Urothelium cell line (cell line): Measurements from ENCODE around the gene ARMC3.
"Not testable (repeated sequence)": the region's sequence is repeated elsewhere in the genome, so short reads cannot be mapped to it uniquely, and the experiment has no call there.

Source experiments
- DNase-seq: peaks from one replicate; pipeline ENCODE4 v3.0.0; 2011; ENCODE audit warnings: low spot score, mixed read lengths
- FAIRE-seq: peaks from 2 replicates; lab custom pipeline; 2011; peaks lifted over from hg19 to GRCh38; lab: Jason Lieb, UNC

ARMC3 gene

DNA sequence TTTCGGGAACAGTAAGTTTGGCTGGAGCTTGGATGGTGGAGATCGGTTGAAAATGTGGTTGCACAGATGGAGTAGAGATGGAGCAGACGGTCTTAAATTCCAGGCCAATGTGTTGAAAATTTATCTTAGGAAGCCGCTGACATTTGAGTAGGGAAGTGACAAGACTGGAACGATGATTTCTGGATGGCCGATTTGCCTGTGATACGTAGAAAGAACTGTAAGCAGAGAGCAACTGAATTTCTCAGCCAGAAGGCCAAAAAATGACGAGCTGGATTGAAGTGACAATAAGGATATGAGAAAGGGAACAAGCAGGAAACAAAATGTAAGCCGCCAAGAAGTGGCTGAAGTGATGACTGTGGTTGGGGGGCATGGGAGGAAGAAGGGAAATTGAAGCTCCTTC lies 687 bp upstream of the ARMC3 start:
- FAIRE-seq (no peak), DNase-seq (no peak)

DNA sequence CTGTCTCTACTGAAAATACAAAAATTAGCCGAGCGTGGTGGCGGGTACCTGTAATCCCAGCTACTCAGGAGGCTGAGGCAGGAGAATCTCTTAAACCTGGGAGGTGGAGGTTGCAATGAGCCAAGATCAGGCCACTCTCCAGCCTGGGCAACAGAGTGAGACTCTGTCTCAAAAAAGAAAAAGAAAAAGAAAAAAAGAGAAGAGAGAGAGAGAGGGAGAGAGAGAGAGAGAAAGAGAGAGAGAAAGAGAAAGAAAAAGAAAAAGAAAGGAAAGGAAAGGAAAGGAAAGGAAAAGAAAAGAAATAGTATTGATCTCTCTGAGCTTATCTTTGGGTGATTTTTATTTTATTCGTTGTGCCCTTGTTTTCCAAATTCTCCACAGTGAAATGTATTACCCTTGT lies 1.2 kb downstream of the ARMC3 start:
- not testable (repeated sequence) for FAIRE-seq, DNase-seq

DNA sequence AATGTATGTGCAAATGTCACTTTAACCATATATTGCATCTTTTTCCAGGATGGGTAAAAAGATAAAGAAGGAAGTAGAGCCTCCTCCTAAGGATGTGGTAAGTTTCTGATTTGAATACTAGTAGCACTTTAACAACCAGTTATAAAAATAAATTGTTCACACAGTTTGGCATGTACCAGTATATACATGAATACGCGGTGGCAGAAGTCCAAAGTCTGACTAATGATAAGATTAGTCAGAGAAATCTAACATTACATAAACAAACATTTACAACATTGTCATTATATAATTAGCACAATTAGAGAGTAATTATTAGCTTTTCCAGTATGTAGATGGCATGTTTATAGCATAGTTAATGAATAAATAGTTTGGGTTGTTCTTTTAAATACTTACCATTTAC lies 4.1 kb downstream of the ARMC3 start:
- FAIRE-seq (no peak), DNase-seq (no peak)

DNA sequence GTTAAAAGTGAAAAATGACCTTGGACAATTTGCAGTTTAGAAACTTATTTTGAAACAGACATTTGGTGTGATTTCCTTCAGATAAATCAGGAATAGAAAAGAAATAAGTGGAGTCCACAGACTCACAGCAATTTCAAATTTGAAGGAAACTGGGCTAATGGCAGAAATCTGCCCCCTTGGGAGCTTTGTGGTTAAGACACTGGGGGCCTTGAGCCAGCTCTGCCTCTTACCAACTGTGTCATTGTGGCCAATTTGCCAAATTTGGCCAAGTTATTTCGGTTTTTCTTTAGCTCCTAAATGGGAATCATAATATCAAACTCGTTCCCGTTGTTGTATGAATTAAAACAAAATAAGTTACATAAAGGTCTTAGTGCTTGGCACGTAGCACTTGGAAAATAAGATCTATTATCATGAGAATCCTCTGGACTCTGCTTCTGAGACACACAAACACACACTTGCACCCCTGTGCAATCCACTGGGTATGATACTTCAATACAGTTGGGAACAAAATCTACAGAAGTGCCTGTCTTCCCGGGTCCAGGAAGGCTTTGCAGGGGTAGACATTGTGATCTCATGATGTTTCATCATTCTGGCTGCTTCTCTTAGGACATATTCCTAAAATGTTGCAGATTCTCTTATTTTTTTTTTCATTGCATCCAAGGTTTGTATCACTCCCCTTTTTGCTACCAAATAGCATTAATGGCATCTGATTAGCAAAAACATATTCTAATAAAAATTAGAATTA lies 4.9 kb downstream of the ARMC3 start:
- no peak for DNase-seq
- no peak for FAIRE-seq

DNA sequence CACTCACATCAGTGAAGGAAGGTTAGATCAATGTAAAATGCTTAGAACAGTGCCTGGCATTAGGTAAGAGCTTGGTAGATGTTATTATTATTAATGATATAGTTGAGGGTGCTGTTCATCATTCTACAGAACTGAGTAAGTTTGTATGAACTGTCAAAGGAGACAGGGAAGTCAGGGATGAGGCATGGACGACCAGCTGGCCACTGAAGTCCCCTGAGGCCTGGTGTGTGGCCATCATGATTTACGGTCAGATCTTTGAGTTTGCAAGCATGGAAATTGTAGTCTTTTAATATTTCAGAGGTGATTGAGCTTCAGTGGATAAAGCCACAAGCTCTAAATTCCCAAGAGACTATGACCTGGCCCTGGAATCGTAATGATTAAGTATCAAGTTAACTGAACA lies 6.9 kb downstream of the ARMC3 start:
- no peak for FAIRE-seq
- DNase-seq: no peak

DNA sequence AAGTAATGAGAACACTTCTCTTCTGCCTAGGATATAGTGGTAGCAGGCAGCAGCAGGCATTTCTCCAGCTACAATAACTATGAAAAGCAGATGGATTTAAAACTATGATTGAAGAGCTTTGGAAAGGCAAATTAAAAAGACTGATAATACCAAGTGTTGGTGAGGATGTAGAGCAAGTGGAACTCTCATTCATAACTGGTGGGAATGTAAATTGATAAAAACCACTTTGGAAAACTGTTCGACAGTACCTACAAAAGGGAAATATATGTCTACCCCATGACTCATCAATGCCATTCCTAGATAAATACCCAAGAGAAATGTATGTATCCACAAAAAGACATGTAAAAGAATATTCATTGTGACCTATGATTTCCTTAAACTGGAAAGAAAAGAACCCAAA lies 14.6 kb downstream of the ARMC3 start:
- DNase-seq: no peak
- no peak for FAIRE-seq

DNA sequence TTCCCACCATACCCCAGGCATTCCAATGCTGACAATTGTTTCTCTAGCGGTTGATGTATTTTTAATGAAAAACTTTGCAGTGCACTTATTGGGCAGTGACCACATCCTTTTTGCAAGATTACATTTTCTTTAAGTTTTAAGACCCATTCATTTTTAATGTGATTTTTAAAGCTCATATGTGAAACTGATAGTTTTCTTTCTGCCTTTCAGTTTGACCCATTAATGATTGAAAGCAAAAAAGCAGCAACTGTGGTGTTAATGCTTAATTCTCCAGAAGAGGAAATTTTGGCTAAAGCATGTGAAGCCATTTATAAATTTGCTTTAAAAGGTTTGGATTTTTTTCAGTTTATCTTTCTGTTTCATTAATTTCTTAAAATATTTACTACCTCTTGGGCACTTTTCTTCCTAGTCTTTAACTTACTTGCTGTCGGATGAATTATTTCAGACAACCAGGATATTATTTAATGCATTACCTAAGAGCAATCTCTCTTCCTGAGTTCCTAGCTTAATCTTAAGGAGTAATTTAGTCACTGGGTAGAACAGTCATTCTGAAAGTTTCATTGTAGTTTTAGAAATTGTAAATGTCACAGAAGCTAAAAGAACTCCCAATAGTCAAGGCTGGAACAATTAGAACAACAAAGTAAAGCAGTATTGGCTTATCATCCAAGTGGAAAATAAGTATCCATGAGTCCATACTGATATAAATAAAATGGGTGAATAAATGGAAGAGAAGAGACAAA lies 18.3 kb downstream of the ARMC3 start:
- no peak for DNase-seq
- FAIRE-seq: no peak

DNA sequence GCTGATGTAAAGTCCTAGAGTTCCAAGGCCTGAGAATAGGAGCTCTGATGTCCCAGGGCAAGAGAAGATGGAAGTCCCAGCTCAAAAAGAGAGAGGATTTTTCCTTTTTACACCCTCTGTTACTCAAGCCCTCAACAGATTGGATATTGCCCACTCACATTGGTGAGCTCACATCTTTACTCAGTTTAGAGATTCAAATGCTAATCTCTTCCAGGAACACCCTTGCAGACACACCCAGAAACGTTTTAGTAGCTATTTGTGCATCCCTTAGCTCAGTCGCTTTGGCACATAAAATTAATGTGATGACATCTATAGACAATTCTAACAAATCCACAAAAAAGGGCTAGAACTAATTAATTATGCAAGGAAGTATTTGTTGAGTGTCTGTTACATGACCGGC lies 27.1 kb downstream of the ARMC3 start:
- FAIRE-seq (no peak), DNase-seq (no peak)

DNA sequence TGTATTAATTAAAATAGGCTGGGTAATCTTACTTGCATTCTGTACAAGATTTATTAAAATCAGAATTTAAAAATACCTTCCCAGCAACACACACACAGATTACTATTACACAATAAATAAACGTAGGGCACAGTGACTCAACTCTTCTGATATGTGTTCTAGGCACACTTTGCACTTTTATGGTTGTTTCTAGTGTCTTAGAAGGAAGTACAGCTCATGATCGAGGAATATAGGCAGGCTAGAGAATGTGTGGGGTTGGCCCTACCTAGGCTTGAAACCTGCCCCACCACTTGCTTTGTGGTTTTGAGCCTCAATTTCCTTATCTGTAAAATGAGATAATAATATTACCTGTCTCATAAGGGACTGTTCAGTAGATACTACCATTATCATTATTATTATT lies 30.5 kb downstream of the ARMC3 start:
- DNase-seq: no peak
- FAIRE-seq: no peak

DNA sequence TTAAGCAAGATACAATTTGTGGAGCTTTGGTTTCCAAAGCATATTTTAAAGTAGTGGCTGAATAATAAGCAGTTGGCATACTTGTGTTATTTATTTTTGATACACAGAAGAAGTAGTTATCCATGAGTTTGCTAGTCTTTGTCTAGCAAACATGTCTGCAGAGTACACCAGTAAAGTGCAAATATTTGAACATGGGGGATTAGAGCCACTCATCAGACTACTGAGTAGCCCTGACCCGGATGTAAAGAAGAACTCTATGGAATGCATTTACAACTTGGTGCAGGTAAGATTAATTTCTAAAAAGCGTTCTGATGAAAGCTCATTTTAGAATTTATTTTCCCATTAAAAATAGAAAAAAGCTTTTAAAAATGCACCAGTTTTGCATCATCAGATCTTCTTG lies 31.4 kb downstream of the ARMC3 start:
- no peak for FAIRE-seq

DNA sequence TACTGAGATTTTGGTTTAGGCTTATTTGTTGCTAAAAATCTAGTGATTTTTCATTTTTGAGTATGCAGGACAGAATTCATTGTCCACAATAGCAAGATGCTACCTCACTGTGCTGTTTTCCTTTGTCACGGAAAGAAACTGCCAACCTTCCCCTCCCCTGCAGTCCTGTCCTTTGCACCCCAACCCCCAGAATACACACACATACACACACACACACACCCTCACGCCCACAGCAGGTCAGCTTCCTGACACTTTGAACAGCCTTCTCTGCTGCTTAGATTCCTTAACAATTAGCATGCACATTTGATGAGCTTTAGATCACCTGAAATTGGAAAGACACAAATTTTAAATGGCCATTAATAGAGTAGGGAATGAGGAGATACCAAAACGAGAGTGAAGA lies 32.1 kb downstream of the ARMC3 start:
- no peak for DNase-seq
- FAIRE-seq: no peak

More for the DNA sequence above, 31.4 kb downstream of the ARMC3 start:
- DNase-seq: no peak

DNA sequence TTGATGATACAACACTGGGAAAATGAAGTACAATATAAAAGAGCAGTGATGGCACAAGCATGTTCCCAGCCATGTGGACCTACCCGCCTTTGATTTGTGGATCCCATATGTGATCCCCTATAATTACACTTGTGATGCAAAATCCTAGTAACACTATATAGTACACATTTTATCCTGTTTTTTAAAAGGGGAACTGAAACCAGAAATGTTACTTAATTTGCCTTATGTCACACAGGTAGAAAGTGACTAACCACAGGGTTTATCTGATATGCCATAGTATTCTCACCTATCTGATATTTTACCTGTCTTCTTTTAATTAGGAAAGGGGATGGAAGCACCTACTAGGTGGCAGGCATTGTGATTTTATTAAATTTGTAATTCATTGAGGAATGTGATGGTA lies 35.0 kb downstream of the ARMC3 start:
- FAIRE-seq: no peak
- no peak for DNase-seq

DNA sequence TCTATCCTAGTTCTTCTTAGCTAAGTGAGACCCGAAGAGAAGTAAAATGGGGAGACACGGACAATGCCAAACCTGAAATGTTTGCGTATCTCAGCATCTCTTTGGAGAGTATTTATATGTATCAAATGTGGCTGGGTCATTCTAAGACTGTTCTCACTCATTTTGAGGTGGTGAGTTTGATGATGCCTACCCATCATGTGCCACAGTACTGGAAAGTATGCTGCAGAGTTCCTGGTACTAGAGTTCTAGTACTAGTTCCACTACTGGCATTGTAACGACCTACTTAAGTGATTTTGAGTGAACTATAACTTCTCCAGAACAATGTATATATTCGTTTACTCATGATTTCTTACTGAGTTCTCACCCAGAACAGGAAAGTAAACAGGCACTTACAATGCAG lies 41.9 kb downstream of the ARMC3 start:
- no peak for FAIRE-seq
- no peak for DNase-seq

DNA sequence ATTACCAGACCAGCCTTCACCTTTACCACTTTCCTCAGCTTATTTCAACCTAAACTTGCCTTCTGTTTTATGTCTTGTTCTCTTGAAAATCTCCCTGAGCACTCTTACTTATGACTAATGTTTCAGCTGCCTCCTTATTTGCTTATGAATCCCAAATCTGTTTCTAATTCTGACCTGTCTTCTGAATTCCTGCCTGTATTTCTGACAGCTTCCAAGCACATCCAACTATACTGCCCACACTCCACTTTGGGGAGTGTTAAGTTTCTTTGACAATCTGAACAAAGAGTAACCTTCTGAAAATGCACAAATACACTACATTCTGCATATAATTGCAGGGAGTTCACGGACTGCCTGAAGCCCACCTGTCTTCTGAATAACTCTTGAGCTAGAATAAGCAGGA lies 48.7 kb downstream of the ARMC3 start:
- no peak for DNase-seq
- FAIRE-seq: no peak

DNA sequence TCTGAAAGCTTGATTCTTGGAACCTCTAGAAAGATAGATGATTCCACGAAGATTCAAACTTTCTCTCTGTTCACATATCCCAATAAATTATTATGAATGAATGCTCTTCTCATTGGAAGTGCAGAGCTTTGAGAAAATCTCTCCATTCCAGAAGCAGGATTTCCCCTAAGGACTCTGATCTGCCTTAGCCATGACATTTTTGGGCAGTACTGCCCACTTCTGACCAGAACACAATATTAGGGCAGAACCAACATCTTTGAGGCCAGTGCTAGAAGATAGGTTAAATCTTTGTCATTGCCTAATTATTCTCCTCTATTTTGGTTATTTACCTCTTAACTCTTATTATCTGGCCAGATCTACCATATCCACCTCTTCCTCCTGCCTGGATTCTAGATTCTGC lies 49.9 kb downstream of the ARMC3 start:
- DNase-seq: no peak
- no peak for FAIRE-seq

DNA sequence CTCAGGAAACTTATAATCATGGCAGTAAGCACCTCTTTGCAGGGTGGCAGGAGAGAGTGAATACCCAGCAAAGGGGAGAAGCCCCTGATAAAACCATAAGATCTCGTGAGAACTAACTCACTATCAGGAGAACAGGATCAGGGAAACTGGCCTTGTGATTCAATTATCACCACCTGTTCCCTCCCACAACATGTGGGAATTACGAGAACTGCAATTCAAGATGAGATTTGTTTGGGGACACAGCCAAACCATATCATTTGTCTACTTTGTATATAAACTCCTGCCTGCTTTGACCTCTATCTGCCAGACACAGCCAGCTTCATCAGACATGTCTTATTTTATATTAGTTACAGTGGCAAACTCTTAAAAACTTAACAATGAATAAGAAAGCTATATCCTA lies 50.4 kb downstream of the ARMC3 start:
- FAIRE-seq: no peak
- DNase-seq: no peak

DNA sequence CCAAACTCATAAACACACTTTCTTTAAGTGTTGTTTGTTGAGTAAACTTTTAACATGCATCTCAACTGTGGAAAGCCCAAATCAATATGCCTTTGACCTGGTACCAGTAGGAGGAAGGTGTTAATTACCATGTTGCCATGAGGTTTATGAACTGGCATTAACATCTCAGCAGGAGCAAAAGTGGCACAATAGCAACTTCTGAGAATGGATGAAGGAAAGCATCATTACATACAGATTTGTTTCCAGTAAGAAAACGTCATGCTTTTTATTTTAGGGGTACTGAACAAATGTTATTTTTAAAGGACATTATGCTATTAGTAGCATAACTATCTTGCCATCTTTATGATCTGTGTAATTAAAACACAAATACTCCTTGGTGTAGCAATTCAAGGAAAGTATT lies 51.1 kb downstream of the ARMC3 start:
- FAIRE-seq (no peak), DNase-seq (no peak)

DNA sequence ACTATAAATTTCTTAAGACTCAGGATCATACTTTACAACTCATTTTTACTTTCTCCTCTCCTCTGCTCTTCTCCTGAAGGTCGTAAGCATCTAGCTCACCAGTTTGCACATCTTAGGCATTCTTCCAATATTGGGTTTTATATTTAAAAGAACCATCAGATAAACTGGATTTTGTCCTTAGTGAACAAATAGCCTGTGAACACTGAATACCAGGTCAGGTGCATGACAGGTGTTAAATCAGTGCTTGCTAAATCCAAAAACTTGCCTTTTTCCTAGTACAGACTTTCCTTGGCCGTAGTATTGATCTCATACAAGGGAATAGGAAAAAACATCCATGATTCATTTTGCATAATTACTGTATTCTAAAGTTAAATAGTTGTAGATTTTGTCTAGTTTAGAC lies 53.0 kb downstream of the ARMC3 start:
- no peak for DNase-seq
- no peak for FAIRE-seq

DNA sequence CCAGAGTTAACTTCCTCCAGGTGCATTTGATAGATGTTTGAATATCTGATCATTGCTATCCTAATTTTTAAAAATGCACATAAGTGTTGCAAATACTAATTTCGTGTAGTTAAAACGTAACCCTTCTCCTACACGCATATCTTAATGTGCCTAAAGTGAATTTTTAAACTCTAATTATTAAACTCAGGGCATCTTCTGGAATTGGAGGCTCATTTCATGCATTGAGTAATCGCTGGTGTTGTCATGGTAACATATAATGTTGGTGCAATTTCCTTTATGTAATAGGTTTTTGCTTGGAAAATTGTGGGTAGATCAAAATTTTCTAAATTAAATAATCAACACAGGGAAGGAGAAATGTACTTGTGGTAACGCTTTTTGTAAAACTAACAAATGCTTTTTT lies 56.2 kb downstream of the ARMC3 start:
- FAIRE-seq (no peak), DNase-seq (no peak)

DNA sequence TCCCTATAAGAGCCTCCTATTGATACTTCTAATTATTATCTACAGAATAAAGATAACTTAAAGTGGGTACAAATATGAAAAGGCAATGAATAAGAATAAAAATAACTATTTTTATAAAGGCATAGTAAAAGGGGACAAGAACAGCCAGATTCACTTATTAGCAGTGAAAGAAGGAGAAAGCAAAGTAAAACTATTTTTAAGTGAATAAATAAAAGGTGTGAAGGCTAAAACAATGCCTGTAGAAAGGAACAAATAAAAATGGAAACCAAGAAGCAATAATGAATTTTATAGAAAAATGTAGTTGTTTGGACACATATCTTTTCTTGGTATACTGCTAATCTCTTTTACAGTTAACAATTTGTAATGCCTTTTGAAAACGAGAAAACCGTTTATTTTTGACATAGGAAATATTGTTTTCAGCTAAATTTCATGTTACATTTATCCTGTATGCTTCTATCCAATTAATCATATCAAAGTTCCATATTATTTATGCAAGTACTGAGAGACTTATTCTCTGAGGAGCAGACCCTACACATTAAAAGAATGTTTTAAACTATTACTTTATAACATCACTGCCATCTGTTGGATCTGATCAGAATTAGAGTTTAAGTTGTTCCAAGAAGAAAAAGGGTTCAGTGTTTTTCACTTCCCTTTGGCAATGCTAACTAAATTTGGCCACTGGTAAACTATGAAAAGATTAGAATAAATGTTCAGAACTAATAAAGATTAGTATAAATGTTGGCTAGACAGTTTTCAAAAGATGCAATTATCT lies 59.1 kb downstream of the ARMC3 start:
- FAIRE-seq (no peak), DNase-seq (peak; percentile 14)

DNA sequence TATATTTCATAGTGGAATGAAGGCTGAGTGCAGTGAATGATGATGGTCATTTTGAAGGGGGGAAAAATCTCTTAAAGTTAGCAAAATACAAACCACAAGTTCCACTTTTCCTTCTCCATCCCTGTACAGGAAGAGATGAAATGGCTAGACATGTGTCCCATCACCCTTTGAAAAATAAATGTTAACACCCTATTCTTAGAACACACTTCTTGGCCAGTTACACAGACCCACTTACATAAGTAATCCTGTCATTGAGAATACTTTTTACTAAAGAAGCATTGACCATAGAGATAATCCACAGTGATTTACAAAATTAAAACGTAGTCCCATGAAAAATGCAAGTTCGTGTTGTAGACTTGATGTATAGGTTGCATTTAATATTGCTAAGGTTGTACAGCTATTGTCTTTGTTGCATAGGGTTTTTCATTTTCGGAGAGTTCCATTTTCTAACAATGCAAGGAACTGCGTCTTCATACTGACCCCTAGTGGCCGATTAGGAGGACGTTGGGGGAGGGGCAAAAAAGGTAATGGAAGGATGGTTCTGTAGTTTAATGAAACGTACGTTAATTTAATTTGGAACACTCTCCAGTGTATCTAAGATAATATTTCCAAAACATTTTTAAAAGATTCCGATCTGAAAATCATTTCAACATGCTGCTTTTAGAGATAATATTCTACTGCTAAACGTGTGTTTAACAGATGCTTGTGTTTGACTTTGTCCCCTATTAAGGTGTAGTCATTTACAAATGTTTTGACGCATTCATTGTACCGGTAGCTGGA lies 60.9 kb downstream of the ARMC3 start:
- FAIRE-seq (peak; percentile 35), DNase-seq (peak; percentile 41)
